CD1c-positive myeloid dendritic cell (primary cell): ENCODE data around the gene ABHD12B.
"Not testable (repeated sequence)": the region's sequence is repeated elsewhere in the genome, so short reads cannot be mapped to it uniquely, and the experiment has no call there.

Experiments used
- DNase-seq: peaks from one replicate; pipeline ENCODE4 v3.0.0-alpha.2; 2016; ENCODE audit errors: extremely low spot score

ABHD12B gene

DNA sequence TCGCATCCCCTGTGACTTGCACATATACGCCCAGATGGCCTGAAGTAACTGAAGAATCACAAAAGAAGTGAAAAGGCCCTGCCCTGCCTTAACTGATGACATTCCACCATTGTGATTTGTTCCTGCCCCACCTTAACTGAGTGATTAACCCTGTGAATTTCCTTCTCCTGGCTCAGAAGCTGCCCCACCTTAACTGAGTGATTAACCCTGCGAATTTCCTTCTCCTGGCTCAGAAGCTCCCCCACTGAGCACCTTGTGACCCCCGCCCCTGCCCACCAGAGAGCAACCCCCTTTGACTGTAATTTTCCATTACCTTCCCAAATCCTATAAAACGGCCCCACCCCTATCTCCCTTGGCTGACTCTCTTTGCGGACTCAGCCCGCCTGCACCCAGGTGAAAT, 24.6 kb downstream of the ABHD12B start:
- DNase-seq = not testable (repeated sequence)

- not testable (repeated sequence) for DNase-seq
Measured at GRCh38 chr14:50897005-50897404, 25.2 kb downstream of the ABHD12B start.

DNA sequence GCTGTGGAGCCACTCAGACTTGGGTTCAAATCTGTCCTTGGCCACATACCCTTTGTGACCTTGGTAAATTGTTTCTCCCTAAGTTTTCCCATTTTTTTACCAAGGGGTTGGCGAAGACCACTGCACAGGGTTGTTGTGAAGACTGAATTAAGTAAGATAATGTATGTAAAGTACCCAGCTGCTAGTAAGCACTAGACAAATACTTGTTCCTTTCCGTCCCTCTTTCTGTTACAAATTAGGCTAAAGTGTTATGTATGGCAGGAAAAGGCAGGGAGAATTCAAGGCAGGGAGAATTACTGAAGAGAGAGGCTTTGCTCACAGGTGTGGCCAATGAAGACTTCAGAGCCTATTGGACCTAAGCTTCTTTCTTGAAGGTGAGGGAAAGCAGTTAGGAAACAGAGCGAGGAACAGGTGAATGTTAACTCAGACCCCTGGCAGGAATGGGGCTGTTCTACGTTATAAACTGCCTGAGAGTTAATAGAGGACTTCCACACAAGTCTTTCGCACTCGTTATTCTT, 25.9 kb downstream of the ABHD12B start:
- no peak for DNase-seq

DNA sequence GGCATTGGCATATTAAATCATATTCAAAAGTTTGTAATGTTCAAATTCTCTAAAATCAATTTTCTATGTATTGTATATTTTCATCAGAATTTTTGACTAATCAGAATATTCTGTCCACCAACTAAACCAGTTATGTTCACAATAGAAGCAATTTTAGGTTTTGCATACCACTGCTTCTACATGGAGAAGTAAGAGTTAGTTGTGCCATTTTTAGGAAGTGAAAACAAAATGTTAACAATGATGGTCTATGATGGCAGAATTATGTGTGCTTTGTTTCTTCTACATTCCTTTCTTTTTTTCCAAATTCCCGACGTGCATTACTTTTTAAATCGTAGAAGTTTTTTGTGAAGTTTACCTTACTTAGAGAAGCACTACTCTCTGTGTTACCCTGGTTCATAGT, 29.5 kb downstream of the ABHD12B start:
- no peak for DNase-seq

DNA sequence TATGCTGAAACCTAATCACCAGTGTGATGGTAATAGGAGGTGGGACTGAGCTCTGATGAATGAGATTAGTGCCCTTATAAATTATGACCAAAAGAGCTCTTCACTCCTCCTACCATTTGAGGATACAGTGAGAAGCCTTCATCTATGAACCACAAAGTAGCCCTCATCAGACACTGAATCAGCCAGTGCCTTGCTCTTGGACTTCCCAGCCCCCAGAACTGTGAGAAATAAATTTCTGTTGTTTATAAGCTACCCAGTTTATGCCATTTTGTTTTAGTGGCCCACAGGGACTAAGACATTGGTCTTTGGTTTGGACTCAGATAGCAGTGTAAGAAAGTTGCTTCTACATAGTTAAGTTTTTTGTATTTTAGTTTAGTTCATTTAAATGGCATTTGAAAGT, 32.9 kb downstream of the ABHD12B start:
- no peak for DNase-seq

DNA sequence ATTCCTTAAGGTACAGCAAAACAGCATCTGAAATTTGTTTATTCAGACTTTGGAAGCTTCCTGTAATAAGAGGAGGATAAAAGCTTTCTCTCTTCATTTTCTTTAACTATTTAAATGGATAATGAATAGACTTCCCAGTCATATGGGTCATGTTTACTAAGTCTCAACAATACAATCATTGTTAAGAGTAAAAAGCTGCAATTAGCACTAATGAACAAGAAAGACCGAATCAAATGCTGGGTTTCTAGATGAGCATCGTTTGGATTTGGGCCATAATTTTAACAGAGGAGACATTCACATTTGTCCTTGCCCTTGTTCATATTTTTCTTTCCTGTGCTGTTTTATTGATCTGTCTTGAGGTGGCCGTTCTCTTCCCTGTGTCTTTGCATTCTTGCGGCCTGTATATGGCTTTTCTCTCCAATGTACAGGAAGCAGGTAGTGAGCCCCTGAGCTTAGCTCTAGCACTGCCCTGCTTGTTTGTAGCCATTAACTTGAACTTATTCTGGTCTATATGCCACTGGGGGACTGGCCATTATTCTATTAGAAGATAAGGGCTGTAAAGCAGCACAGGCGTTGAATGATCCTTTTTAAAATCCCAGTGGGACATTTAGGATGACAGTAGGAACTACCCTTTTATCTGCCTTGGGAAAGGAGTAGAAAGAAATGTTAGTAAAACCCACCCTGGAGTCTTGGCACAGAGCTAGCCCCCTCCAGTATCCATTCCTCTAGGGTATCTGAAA, 34.6 kb downstream of the ABHD12B start:
- DNase-seq = no peak

DNA sequence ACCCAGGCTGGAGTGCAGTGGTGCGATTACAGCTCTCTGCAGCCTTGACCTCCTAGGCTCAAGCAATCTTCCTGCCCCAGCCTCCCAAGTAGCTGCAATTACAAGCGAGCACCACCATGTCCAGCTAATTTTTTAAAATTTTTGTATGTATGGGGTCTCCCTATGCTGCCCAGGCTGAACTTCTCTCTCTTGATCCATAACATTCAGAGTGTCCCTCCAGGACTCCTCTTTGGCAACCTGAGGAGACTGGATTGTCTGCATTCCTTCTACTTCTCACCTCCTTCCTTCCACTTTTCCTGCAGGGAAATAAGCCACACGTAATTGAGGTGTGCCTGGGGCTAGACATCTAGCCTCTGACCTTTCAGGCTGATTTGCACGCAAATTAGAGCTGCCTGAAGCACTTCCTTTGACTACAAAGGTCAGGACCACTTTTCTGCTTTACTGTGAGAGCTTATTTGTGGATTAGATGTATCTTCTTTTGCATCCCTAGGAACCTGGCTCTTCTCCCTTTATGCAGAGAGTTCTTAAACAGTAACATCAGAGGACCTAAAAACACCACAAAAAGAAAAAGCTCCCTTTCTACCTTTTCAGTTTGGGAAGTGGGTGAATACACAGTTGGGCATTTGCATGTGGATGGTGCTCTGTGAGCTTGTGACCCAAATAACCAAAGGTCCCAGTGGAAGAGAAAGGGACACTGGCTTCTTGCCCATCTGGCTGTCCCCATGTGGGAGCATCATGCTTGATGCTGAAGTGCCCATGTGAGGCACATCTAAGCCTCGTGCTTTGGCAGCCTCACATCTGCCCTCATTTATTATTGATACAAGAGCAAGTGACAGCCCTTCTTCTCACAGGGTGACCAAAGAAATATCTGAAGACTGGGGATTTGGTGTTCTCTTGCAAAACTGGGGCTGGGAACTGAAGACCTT, 38.9 kb downstream of the ABHD12B start:
- no peak for DNase-seq

DNA sequence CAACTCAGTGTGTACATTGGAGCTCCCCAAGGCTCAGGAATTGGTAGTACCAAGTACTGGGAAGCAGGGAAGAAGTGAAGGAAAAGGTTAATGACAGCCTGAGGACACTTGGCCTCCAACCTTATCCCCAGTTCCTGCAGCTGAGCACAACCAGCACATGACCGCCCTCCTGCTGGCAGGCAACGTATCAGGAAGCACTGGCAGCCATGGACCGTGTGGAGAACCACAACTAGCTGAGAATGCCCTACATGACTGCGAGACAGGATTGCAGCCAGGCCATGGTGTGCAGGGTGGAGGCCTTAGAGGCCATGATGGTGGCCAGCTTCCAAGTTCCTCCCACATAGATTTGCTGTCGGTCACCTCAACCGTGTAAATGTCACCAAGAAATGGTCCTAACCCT, 45.6 kb downstream of the ABHD12B start:
- DNase-seq = no peak

DNA sequence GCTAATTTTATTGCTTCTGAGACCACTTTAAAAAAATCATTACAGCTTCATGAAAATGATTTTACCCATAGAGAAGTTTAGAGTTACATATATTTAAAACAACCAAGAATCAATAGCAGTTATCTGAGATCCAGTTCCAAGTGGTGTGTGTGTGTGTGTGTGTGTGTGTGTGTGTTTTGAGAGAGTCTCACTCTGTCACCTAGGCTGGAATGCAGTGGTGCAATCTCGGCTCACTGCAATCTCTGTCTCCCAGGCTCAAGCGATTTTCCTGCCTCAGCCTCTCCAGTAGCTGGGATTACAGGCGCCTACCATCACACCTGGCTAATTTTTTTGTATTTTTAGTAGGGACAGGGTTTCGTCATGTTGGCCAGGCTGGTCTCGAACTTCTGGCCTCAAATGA, 47.7 kb downstream of the ABHD12B start:
- not testable (repeated sequence) for DNase-seq

DNA sequence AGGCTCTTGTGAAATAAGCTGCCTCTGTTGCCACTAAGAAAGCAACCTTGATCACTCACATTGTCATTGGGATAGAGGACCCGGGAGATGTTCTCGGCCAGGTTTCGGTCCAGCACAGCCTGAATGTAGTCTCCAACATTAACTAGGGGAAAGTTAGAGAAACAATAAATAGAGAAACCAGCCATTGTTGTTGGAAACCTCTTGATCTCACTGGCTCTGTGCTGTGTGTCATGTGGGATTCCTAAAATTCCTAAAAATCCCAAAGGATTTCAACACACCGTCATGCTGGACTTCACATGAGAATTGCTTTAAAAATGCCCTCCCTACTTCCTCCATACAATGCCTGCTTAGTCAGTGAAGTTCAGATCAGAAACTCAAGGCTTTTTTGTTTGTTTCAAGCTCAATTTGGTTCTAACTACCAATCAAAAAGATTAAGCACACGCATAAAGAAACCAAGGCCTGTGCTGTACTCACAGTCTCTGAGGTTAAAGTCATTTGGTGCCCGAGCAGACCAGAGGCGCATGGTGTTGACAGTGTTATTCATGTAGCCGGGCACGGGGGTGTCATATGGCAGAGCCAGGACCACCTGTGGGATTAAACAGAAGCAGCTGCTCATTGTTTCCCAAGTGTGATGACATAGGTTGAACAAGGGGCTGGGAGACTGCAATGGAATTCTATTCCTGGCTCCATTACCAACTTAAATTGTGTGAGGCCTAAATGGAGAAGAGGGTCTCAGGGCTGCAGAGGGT, 48.8 kb downstream of the ABHD12B start:
- DNase-seq = no peak

- no peak for DNase-seq
Measured at GRCh38 chr14:50922803-50923202, 51.0 kb downstream of the ABHD12B start.

DNA sequence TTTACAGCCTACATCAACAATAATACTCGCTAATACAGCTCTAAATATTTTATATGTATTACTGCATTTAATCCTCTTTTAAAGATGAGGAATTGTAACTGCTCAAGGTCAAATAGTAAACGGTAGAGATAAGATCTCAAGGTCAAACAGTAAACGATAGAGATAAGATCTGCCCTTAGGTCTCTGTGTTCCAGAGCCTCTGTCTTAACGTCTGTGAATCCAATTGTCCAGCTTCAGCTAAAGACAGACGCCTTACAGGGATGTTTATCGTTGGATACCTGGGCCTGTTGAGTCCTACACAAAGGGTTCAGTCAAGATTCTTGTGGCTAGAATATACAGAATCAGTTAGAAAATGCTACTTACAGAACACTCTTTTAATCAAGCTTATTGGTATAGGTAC, 52.4 kb downstream of the ABHD12B start:
- DNase-seq = no peak

GRCh38 chr14:50924843-50925242, 53.0 kb downstream of the ABHD12B start:
- DNase-seq = no peak

- DNase-seq = peak; percentile 68
Measured at GRCh38 chr14:50926851-50927386, 55.1 kb downstream of the ABHD12B start.

GRCh38 chr14:50928002-50928635, 56.3 kb downstream of the ABHD12B start:
- peak; percentile 89 for DNase-seq

- DNase-seq = no peak
Measured at GRCh38 chr14:50929506-50929905, 57.7 kb downstream of the ABHD12B start.

- no peak for DNase-seq
Measured at GRCh38 chr14:50931559-50931958, 59.7 kb downstream of the ABHD12B start.

- peak; percentile 26 for DNase-seq
Measured at GRCh38 chr14:50932156-50932555, 60.3 kb downstream of the ABHD12B start.

DNA sequence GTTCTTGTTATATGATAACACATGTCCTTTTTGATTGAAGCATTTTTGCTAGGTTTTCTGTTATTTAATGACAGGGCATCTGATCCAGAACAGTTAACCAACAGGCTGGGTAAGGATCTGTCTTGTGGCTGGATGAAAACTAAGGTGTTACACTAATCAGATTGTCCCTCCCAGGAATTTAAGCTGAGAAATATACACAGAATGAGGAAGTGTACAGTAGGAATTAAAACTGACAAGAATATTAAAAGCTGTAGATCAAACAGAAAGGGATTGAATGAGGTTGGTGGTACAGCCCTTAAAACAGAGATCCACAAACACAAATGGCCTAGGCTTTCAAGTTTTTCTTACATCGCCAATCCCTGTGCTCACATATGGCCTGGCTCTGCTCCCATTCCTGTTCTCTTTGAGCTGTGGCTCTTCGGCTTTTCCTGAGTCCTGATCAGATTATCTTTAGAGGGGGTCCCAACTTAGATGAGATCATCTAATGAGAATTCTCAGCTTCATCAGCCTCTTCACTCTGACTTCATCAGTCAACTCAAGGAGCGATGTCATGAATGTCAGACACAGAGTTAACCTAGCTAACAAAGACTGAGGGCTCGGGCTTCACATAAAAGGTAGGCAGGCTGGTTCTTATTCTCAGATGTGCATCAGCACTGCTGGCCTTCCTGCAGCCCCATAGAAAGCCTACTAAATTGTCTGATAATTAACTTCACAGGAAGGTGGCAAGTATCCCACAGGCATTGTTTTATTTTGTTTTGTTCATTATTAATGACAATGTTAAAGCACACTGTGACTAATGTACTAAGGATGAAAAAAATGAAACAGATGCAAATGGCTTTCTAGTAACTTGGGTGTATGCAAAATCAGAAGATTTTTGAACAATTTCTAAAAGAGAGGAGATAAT, 61.0 kb downstream of the ABHD12B start:
- peak; percentile 13 for DNase-seq
